ENCODE measurements around the gene PMM1. TPM values are rescaled to one million over a fixed set of nuclear protein-coding genes. Genes with fewer than 3 reads are reported as not detected.
A peak's percentile ranks its signal among the peaks of the same experiment; 100 is the strongest.

The PMM1 gene
- polyA plus RNA-seq, 1 of the 3 experiments (the other 2 are of a cell fraction): 46.4 TPM

GRCh38 chr22:41597635-41597953 is 8.0 kb upstream of the PMM1 start:
- H4K20me1 ChIP-seq (ENCODE audit: insufficient read depth): no peaks in the 10 kb centered on the region
- peak overlapping the region; percentile 53 to 65 for H3K27ac ChIP-seq (ENCODE audit: low read depth in 2 of 2, low read length in 1 of 2)
- 0 out of 2 replicates have a peak overlapping the region, but pooled peaks have one; percentile 37 for H3K4me2 ChIP-seq
- H3K9me3 ChIP-seq: no peaks in the 10 kb centered on the region
- no peak overlapping the region for H3K4me3 ChIP-seq (ENCODE audit: low read depth in 2 of 2, low read length in 1 of 2)
- H3K36me3 ChIP-seq (replicated peaks in 1 of 2; ENCODE audit: control insufficient read depth in 1 of 2, insufficient read depth in 2 of 2, low read length in 1 of 2): peaks cover 0 to 8% of the 10 kb centered on the region in 2 experiments
- ChIA-PET CTCF (interaction anchor here (0.6 to 3.0 kb wide), 19 partner anchors 9 to 232 kb away, joined by 3 to 35 read pairs (median 5); partner anchors contain the start of genes CSDC2 and POLR3H), POLR2A (interaction anchor here (0.7 to 1.3 kb wide), 2 partner anchors 8 to 54 kb away, joined by 3 read pairs; partner anchors contain the start of gene PMM1)
- no peaks in the 10 kb centered on the region for H3K27me3 ChIP-seq (ENCODE audit: insufficient read depth)
- no peaks in the 10 kb centered on the region for H3F3A ChIP-seq (replicated peaks; ENCODE audit: insufficient read depth)
- no peak overlapping the region for H2AFZ ChIP-seq (ENCODE audit: low read depth)
- no peak for DNase-seq
- TF ChIP-seq, protein P1, sequence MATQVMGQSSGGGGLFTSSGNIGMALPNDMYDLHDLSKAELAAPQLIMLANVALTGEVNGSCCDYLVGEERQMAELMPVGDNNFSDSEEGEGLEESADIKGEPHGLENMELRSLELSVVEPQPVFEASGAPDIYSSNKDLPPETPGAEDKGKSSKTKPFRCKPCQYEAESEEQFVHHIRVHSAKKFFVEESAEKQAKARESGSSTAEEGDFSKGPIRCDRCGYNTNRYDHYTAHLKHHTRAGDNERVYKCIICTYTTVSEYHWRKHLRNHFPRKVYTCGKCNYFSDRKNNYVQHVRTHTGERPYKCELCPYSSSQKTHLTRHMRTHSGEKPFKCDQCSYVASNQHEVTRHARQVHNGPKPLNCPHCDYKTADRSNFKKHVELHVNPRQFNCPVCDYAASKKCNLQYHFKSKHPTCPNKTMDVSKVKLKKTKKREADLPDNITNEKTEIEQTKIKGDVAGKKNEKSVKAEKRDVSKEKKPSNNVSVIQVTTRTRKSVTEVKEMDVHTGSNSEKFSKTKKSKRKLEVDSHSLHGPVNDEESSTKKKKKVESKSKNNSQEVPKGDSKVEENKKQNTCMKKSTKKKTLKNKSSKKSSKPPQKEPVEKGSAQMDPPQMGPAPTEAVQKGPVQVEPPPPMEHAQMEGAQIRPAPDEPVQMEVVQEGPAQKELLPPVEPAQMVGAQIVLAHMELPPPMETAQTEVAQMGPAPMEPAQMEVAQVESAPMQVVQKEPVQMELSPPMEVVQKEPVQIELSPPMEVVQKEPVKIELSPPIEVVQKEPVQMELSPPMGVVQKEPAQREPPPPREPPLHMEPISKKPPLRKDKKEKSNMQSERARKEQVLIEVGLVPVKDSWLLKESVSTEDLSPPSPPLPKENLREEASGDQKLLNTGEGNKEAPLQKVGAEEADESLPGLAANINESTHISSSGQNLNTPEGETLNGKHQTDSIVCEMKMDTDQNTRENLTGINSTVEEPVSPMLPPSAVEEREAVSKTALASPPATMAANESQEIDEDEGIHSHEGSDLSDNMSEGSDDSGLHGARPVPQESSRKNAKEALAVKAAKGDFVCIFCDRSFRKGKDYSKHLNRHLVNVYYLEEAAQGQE (IDR thresholded peaks at IDR 0.05; ENCODE audit: low read depth, low read length): no peak
- TF ChIP-seq, protein P2, sequence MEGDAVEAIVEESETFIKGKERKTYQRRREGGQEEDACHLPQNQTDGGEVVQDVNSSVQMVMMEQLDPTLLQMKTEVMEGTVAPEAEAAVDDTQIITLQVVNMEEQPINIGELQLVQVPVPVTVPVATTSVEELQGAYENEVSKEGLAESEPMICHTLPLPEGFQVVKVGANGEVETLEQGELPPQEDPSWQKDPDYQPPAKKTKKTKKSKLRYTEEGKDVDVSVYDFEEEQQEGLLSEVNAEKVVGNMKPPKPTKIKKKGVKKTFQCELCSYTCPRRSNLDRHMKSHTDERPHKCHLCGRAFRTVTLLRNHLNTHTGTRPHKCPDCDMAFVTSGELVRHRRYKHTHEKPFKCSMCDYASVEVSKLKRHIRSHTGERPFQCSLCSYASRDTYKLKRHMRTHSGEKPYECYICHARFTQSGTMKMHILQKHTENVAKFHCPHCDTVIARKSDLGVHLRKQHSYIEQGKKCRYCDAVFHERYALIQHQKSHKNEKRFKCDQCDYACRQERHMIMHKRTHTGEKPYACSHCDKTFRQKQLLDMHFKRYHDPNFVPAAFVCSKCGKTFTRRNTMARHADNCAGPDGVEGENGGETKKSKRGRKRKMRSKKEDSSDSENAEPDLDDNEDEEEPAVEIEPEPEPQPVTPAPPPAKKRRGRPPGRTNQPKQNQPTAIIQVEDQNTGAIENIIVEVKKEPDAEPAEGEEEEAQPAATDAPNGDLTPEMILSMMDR (IDR thresholded peaks at IDR 0.05): no peak; the same call in 1 of the 2 replicates
- TF ChIP-seq TEAD4 (IDR thresholded peaks at IDR 0.05; ENCODE audit: borderline replicate concordance, insufficient read depth): no peak
- no peak for TF ChIP-seq MXI1 (IDR thresholded peaks at IDR 0.05; ENCODE audit: low read depth, low read length)
- TF ChIP-seq GATA2 (CRISPR knock-in tag; IDR thresholded peaks at IDR 0.05): no peak
- no peak for TF ChIP-seq EZH2phosphoT487 (IDR thresholded peaks at IDR 0.05; ENCODE audit: borderline replicate concordance, low read depth)
- TF ChIP-seq EP300 (IDR thresholded peaks at IDR 0.05; ENCODE audit: borderline replicate concordance in 1 of 2, low read depth in 1 of 2, low read length in 1 of 2): no peak
- no peak for TF ChIP-seq RCOR1 (IDR thresholded peaks at IDR 0.05; ENCODE audit: low read length)
- TF ChIP-seq NRF1 (IDR thresholded peaks at IDR 0.05; ENCODE audit: low read depth, low read length): no peak
- TF ChIP-seq, protein P3, sequence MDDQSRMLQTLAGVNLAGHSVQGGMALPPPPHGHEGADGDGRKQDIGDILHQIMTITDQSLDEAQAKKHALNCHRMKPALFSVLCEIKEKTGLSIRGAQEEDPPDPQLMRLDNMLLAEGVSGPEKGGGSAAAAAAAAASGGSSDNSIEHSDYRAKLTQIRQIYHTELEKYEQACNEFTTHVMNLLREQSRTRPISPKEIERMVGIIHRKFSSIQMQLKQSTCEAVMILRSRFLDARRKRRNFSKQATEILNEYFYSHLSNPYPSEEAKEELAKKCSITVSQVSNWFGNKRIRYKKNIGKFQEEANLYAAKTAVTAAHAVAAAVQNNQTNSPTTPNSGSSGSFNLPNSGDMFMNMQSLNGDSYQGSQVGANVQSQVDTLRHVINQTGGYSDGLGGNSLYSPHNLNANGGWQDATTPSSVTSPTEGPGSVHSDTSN (IDR thresholded peaks at IDR 0.05): no peak
- TF ChIP-seq CHD2 (IDR thresholded peaks at IDR 0.05; ENCODE audit: low read length, partially characterized antibody): no peak
- no peak for TF ChIP-seq YY1 (IDR thresholded peaks at IDR 0.05; ENCODE audit: low read depth)
- no peak for TF ChIP-seq SIN3A (IDR thresholded peaks at IDR 0.05; ENCODE audit: borderline replicate concordance, low read depth, low read length)
- no peak for TF ChIP-seq RXRA (IDR thresholded peaks at IDR 0.05; ENCODE audit: borderline replicate concordance, low read depth)
- no peak for TF ChIP-seq ZBTB33 (IDR thresholded peaks at IDR 0.05; ENCODE audit: borderline replicate concordance, low read depth)
- no peak for TF ChIP-seq RFX5 (IDR thresholded peaks at IDR 0.05; ENCODE audit: low read length)
- TF ChIP-seq GABPA (IDR thresholded peaks at IDR 0.05; ENCODE audit: low read depth): no peak
- no peak for TF ChIP-seq RAD21 (IDR thresholded peaks at IDR 0.05; ENCODE audit: low read length)
- TF ChIP-seq ELF1 (IDR thresholded peaks at IDR 0.05): no peak
- TF ChIP-seq, protein P4, sequence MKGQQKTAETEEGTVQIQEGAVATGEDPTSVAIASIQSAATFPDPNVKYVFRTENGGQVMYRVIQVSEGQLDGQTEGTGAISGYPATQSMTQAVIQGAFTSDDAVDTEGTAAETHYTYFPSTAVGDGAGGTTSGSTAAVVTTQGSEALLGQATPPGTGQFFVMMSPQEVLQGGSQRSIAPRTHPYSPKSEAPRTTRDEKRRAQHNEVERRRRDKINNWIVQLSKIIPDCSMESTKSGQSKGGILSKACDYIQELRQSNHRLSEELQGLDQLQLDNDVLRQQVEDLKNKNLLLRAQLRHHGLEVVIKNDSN (IDR thresholded peaks at IDR 0.05; ENCODE audit: borderline replicate concordance, low read depth): no peak
- no peaks in the 10 kb centered on the region for H3K79me2 ChIP-seq (ENCODE audit: insufficient read depth)
- 0% methylated on average over 1 of the region's 2 CpGs for WGBS (ENCODE audit: low lambda C conversion rate)
- no peaks in the 10 kb centered on the region for H3K9me2 ChIP-seq
- H3K4me1 ChIP-seq (ENCODE audit: control insufficient read depth in 1 of 2, insufficient read depth in 2 of 2, low read depth in 1 of 2, low read length in 1 of 2): peaks cover 5 to 14% of the 10 kb centered on the region in 2 experiments; a peak in 2 of 4 replicates
- no peak overlapping the region for H3K9ac ChIP-seq

Measured in SK-N-SH (cell line).